ENCODE measurements around the gene MFGE8.

GRCh38 chr15:88902221-88902835, 10.9 kb downstream of the MFGE8 start:
- TF ChIP-seq TAF1 (IDR thresholded peaks at IDR 0.05; ENCODE audit: low read depth) (no peak), POLR2AphosphoS5 (IDR thresholded peaks at IDR 0.05) (no peak)
- TF ChIP-seq, protein P1, sequence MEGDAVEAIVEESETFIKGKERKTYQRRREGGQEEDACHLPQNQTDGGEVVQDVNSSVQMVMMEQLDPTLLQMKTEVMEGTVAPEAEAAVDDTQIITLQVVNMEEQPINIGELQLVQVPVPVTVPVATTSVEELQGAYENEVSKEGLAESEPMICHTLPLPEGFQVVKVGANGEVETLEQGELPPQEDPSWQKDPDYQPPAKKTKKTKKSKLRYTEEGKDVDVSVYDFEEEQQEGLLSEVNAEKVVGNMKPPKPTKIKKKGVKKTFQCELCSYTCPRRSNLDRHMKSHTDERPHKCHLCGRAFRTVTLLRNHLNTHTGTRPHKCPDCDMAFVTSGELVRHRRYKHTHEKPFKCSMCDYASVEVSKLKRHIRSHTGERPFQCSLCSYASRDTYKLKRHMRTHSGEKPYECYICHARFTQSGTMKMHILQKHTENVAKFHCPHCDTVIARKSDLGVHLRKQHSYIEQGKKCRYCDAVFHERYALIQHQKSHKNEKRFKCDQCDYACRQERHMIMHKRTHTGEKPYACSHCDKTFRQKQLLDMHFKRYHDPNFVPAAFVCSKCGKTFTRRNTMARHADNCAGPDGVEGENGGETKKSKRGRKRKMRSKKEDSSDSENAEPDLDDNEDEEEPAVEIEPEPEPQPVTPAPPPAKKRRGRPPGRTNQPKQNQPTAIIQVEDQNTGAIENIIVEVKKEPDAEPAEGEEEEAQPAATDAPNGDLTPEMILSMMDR (IDR thresholded peaks at IDR 0.05; ENCODE audit: poor library complexity, severe bottlenecking) = no peak
